ENCODE data around the gene B4GALT2.

DNA sequence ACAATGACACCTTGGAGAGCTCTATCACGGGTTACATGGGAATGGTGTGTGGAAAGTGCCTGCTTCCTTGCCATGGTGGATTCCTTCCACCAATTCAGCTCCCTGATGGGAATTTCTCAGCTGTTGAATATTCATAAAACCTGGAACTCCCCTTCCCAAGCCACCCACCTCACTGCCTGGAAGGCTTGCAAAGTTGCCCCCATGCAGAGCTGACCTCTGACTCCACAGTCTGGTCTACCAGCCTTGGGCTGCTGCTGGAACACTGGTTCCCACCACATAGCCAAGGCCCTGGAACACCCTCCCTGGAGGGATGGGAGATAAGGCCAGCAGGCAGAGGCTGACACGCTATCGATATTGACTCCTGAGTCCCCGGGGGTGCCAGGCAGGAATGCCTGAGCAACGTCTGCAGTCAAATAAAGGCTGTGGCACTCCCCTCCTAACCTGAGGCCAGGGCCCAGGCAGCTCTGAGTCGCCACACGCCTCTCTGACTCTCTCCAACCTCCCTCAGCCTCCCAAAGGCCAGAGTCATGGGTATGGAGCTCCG, 21.2 kb downstream of the B4GALT2 start:
- TF ChIP-seq CTCF (IDR thresholded peaks at IDR 0.05), result no peak
- TF ChIP-seq POLR2AphosphoS5 (IDR thresholded peaks at IDR 0.05), result no peak
- no peak for TF ChIP-seq POLR2A (IDR thresholded peaks at IDR 0.05)
- no peak for TF ChIP-seq EP300 (IDR thresholded peaks at IDR 0.05)
